ENCODE results near the gene RNASEH2B.

RNASEH2B gene, protein sequence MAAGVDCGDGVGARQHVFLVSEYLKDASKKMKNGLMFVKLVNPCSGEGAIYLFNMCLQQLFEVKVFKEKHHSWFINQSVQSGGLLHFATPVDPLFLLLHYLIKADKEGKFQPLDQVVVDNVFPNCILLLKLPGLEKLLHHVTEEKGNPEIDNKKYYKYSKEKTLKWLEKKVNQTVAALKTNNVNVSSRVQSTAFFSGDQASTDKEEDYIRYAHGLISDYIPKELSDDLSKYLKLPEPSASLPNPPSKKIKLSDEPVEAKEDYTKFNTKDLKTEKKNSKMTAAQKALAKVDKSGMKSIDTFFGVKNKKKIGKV

DNA sequence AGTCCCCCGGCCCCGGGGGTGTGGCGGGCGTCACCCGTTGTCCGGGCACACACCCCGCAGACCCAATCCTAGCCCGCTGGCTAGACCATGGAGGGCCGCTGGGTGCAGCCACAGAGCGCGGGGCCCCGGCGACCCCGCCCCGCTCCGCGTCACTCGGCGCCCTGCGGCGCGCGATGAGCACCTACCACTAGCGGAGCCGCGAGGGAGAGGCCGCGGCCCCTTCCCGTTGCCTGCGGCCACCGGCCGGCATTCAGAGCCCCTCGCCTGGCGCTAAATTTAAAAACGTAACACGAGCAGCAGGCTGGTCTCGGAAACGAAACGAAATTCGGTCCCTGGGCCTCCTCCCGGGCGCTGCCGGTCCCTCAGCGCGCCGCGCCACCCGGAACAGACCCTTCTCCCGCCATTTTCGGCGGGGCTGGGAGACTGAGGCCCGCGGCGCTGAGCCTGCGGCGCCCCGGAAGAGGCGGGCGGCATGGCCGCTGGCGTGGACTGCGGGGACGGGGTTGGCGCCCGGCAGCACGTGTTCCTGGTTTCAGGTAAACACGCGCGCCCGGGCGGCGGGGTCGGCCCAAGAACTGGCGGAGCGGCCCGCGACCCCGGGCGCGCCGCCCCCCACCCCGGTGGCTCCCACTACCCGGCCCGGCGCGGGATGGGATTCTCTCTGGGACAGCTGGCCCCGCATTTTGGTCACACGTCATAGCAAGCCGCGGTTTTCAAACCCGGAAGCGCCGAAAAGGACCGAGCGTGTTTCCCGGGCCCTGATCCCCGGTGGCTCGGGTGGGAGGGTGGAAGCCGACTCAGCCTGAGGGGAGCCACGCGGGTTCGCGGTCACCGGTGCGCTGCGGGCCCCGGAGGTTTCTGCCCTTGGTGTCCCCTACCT, at the start of gene RNASEH2B:
RNASEH2B (plus strand) TSS at position 187 of the 880 bp plus-strand sequence; CDS start at position 473, 286 bp downstream.
- peak; percentile 87 for DNase-seq

- DNase-seq: no peak
Observed at GRCh38 chr13:50864492-50864891, 45.1 kb upstream of the RNASEH2B start.

DNA sequence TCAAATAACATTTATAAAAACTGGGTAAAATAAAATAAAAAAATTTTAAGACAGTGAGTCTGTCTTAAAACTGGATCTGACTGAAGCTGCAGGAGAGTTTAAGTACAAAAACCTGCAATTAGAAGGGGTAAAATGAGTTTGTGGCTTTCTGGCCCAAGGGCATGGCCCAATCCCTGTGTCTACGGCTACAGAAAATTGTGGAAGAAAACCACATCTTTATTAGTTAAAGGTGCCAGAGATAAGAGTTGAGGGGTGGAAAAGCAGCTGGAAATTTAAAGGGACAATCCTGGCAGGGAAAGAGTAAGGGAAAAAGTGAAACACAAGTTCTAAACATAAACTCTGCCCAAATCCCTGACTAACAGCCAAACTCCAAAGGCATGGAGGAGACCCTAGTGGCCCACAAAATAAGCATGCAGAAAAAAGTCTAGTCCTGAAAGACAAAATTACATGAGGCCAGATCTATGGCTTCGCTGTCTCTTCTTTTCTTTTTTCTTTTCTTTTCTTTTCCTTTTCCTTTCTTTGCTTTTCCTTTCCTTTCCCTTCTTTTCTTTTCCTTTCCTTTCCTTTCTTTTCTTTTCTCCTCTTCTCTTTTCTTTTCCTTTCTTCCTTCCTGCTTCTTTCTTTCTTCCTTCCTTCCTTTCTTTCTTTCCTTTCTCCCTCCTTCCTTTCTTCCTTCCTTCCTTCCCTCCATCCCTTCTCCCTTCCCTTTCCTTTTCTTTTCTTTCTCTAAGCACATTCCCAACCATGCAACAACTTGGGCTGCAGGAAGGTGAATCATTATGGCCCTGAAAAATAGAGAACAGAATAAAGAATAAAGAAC, 42.6 kb upstream of the RNASEH2B start:
- DNase-seq: no peak

- no peak for DNase-seq
Observed at GRCh38 chr13:50867637-50867945, 42.0 kb upstream of the RNASEH2B start.

- DNase-seq: no peak
Observed at GRCh38 chr13:50871405-50871804, 38.2 kb upstream of the RNASEH2B start.

DNA sequence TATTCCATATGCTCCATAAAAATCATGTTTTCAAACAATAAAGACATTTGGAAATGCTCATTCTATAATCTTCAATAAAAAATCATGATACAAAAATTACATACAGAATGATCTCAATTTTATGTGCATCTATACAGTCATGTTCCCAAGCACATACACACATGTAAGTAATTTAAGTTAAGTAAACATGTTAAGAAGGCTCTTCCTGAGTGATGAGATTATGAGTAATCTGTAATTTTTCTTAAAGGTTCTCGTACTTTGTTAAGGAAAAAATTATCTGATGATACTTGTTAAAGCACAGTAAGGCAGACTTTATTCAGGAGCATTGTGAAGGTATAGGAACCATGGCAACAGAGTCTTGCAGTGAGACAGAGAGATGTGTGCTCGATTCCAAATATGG, 36.1 kb upstream of the RNASEH2B start:
- no peak for DNase-seq

DNA sequence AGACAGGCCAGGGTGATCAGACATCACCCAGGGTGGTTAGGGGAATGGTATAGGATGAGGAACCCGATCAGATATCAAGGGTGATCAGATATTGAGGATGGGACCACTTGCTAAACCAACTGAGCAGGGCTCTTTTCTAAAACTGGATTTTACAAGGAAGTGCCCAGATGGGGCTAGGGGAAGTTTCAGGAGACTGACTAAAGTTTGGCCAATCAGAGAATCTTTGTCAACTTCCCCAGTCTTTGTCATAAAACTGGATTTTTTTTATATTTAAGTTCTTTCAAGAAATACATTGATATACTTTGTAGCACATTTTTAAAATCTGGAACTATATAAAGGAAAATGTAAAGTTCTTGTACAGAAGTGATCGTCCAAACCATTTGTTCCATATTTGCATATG, 35.6 kb upstream of the RNASEH2B start:
- DNase-seq: no peak

DNA sequence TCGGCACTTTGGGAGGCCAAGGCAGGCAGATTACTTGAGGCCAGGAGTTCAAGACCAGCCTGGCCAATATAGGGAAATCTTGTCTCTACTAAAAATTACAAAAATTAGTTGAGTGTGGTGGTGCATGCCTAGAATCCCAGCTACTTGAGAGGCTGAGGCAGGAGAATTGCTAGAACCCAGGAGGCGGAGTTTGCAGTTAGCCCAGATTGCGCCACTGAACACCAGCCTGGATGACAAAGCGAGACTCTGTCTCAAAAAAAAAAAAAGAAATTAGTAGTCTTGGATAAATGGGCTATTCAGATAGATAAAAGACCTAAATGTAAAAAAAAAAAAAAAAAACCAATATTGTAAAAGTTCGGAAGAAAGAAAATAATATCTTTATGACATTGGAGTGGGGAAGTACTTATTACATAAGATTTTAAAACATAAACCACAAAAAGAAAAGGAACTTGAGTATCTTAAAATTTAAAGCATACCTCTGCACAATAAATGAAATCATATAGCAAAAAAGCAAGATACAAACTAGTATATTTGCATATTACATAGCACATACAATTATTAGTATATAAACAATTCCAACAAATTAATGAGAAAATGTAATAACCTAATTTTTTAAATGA, 26.7 kb upstream of the RNASEH2B start:
- DNase-seq: no peak

GRCh38 chr13:50883728-50884127, 25.9 kb upstream of the RNASEH2B start:
- no peak for DNase-seq

- no peak for DNase-seq
Observed at GRCh38 chr13:50884265-50884664, 25.3 kb upstream of the RNASEH2B start.

DNA sequence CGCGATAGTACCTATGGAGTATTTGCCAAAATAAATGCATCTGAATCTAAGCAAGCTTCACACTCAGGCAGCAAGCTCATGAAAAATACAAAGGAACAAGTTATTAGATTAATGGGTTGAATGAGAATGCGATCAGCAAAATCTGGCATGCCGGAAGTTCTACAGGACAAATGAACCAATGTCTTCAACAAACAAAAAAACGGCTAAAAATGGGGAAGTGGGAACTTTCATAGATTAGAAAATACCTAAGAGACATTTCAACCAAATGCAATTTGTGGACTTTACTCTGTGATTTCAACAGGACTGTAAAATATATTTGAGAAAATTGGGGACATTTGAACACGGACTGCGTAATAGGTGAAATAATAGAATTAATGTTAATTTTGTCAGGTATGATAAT, 22.4 kb upstream of the RNASEH2B start:
- no peak for DNase-seq

- DNase-seq: no peak
Observed at GRCh38 chr13:50888362-50888761, 21.2 kb upstream of the RNASEH2B start.

GRCh38 chr13:50889317-50889716, 20.3 kb upstream of the RNASEH2B start:
- no peak for DNase-seq

DNA sequence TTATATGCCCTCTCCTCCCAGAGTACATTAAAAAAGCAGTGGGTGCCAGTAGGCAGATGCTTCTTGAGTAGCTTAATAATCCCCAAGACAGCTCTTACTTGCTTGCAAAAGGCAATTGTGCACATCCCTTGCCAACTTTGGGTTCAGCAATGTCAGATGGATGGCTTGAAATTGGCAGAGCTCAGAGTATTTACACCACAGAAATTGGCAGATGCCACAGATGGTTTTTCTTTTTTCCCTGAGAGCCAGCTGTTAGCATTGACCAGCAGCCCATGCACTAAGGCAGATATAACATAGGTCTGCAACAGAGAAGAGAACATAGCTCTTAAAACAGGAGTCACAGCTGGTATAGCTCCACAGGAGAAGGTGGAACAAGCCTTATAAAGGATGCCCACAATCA, 18.4 kb upstream of the RNASEH2B start:
- DNase-seq: no peak

GRCh38 chr13:50892210-50892944, 17.2 kb upstream of the RNASEH2B start:
- no peak for DNase-seq

DNA sequence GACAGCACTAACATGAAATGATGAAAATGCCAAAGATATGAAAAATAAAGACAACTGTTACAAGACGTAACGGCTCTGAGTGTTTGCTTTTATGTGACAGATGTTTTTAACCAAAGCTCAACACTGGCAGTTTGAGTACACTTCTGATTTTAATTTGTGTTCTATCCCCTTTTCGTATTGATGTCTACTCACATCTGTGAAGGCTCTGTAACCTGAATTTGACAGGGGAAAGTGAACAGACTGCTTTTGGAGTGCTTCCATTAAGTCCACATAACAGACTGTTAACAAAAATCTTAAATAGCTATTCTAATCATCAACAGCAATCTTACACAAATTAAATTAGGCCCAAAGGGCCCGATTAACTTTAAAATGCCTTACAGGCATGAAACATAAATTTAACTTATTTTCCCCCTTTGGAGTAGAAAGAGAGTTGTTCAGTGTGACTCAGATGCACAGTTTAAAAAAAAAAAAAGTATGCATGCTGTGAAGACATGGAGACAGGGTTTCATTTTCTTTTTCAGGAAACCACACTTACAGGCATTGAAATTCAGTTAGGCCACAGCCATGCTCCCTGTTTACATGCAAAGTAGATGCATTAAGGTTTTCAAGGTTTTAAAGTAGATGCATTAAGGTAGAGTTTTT, 16.3 kb upstream of the RNASEH2B start:
- no peak for DNase-seq

DNA sequence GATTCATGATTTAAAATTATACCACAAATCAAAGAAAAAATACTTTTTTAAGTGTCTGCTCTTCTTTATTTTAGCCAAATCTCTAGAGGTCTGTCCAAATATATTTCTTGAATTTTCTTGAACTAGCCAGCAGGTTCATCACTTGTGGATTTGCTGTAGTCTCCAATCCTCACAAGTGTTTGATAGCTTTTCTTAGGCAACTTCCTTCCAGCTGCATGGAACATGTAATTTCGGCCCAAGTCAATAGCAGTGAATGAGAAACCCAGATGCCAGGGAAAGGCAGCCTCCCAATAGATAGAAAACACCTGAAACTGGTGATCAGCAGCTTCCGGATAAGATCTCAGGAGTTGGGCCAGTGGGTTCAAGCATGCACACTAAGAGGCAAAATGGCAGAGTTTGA, 15.6 kb upstream of the RNASEH2B start:
- DNase-seq: no peak

GRCh38 chr13:50894504-50894903, 15.1 kb upstream of the RNASEH2B start:
- no peak for DNase-seq

- no peak for DNase-seq
Observed at GRCh38 chr13:50898338-50898737, 11.3 kb upstream of the RNASEH2B start.

- DNase-seq: no peak
Observed at GRCh38 chr13:50901701-50902100, 7.9 kb upstream of the RNASEH2B start.

DNA sequence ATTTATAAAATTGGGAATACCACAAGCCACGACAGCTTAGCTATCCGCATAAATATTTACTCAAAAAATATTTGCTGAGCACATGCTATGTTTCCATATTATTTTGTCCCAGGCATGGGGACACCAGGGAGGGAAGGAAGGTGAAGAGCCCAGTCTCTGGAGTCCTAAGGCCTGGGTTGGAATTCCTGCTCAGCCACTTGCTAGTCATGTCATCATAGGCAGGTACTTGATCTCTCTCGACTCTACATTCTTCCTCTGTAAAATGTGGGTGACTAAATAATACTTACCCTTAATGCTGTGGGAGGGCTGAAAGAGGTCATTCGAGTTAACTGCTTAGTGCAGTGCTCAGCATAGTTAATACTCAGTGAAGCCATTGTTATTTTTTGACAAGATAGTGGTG, 4.3 kb upstream of the RNASEH2B start:
- DNase-seq: no peak

- no peak for DNase-seq
Observed at GRCh38 chr13:50907781-50908180, 1.8 kb upstream of the RNASEH2B start.
